ENCODE measurements around the gene FAM187B. TPM values are rescaled to one million over a fixed set of nuclear protein-coding genes. Genes with fewer than 3 reads are reported as not detected.

The FAM187B gene
- total and polyA plus RNA-seq, 2 donors (not counting 1 experiment from before 2014, with no cell fraction given) = 0.25 TPM; not detected in 1

GRCh38 chr19:35226748-35227147, 1.8 kb downstream of the FAM187B start:
- intact Hi-C loops (cut with micrococcal nuclease) = no loop called here
- Histone ChIP-seq H3K79me2 (ENCODE audit: control insufficient read depth, insufficient read depth, low read length) (no peaks in the 10 kb centered on the region), H3K4me1 (ENCODE audit: control insufficient read depth in 2 of 2, insufficient read depth in 2 of 2, low read length in 2 of 2) (peaks cover 16 to 20% of the 10 kb centered on the region in 2 donors), H3K27ac (ENCODE audit: low read length in 2 of 2) (no peak overlapping the region), H3K4me2 (replicated peaks; ENCODE audit: low read depth, low read length, poor library complexity, severe bottlenecking) (no peak overlapping the region), H3K4me3 (ENCODE audit: control extremely low read depth in 1 of 5, extremely low read depth in 1 of 5, insufficient read depth in 1 of 5, low read depth in 2 of 5, low read length in 4 of 5) (no peak overlapping the region), H4K20me1 (ENCODE audit: control insufficient read depth, insufficient read depth, low read length, poor library complexity, severe bottlenecking) (no peaks in the 10 kb centered on the region), H2AFZ (ENCODE audit: insufficient read depth, low read depth, low read length, poor library complexity, severe bottlenecking) (no peak overlapping the region), H3K36me3 (replicated peaks in 1 of 2; ENCODE audit: control extremely low read depth in 1 of 2, control insufficient read depth in 1 of 2, extremely low read depth in 1 of 2, insufficient read depth in 2 of 2, low read length in 1 of 2) (no peaks in the 10 kb centered on the region), H3K27me3 (replicated peaks in 1 of 4; ENCODE audit: control extremely low read depth in 1 of 4, control insufficient read depth in 3 of 4, insufficient read depth in 4 of 4, low read length in 3 of 4) (no peaks in the 10 kb centered on the region), H3K9ac (ENCODE audit: low read length) (no peak overlapping the region), H3K9me3 (ENCODE audit: control extremely low read depth in 1 of 3, control insufficient read depth in 2 of 3, insufficient read depth in 1 of 3, low read length in 2 of 3) (peaks cover 0 to 14% (median 0%) of the 10 kb centered on the region in 3 donors)
- POLR2A ChIA-PET = interaction anchor here (0.7 to 1.2 kb wide), 2 partner anchors 22 to 127 kb away, joined by 3 to 6 read pairs; no protein-coding TSS in a partner anchor
- Mint-ChIP-seq H3K27me3 (peaks cover 3% of the 10 kb centered on the region), H3K4me3 (no peak overlapping the region), H3K9me3 (ENCODE audit: insufficient read depth) (no peaks in the 10 kb centered on the region), H3K27ac (no peak overlapping the region), H3K4me1 (peaks cover 17% of the 10 kb centered on the region)
- CTCF ChIA-PET = interaction anchor here (1.2 kb wide), 1 partner anchor 9 kb away, joined by 3 read pairs; no protein-coding TSS in a partner anchor
- 100% methylated on average over 4 of the region's 5 CpGs for WGBS (ENCODE audit: insufficient coverage)
- ATAC-seq (ENCODE audit: low read depth) = no peak
- DNase-seq = no peak
- TF ChIP-seq EZH2 (IDR thresholded peaks at IDR 0.05; ENCODE audit: borderline replicate concordance, insufficient read depth, low read depth, low read length, poor library complexity, severe bottlenecking) (no peak), CTCF (IDR thresholded peaks at IDR 0.05) (no peak)

- Histone ChIP-seq H3K36me3 (replicated peaks in 1 of 2; ENCODE audit: control extremely low read depth in 1 of 2, control insufficient read depth in 1 of 2, extremely low read depth in 1 of 2, insufficient read depth in 2 of 2, low read length in 1 of 2) (no peaks in the 10 kb centered on the region), H4K20me1 (ENCODE audit: control insufficient read depth, insufficient read depth, low read length, poor library complexity, severe bottlenecking) (no peaks in the 10 kb centered on the region), H3K79me2 (ENCODE audit: control insufficient read depth, insufficient read depth, low read length) (no peaks in the 10 kb centered on the region), H3K27ac (ENCODE audit: low read length in 2 of 2) (no peak overlapping the region), H3K9me3 (ENCODE audit: control extremely low read depth in 1 of 3, control insufficient read depth in 2 of 3, insufficient read depth in 1 of 3, low read length in 2 of 3) (peaks cover 0 to 14% (median 0%) of the 10 kb centered on the region in 3 donors), H3K4me3 (ENCODE audit: control extremely low read depth in 1 of 5, extremely low read depth in 1 of 5, insufficient read depth in 1 of 5, low read depth in 2 of 5, low read length in 4 of 5) (no peak overlapping the region), H2AFZ (ENCODE audit: insufficient read depth, low read depth, low read length, poor library complexity, severe bottlenecking) (no peak overlapping the region), H3K4me1 (ENCODE audit: control insufficient read depth in 2 of 2, insufficient read depth in 2 of 2, low read length in 2 of 2) (peaks cover 16 to 20% of the 10 kb centered on the region in 2 donors), H3K4me2 (replicated peaks; ENCODE audit: low read depth, low read length, poor library complexity, severe bottlenecking) (peak overlapping the region; percentile 61), H3K27me3 (replicated peaks in 1 of 4; ENCODE audit: control extremely low read depth in 1 of 4, control insufficient read depth in 3 of 4, insufficient read depth in 4 of 4, low read length in 3 of 4) (no peaks in the 10 kb centered on the region), H3K9ac (ENCODE audit: low read length) (no peak overlapping the region)
- TF ChIP-seq CTCF (IDR thresholded peaks at IDR 0.05) (no peak), EZH2 (IDR thresholded peaks at IDR 0.05; ENCODE audit: borderline replicate concordance, insufficient read depth, low read depth, low read length, poor library complexity, severe bottlenecking) (no peak)
- H3K9me3 Mint-ChIP-seq (ENCODE audit: insufficient read depth) = no peaks in the 10 kb centered on the region
- WGBS (ENCODE audit: insufficient coverage) = 98% methylated on average over 4 of the region's 6 CpGs
- peak overlapping the region; percentile 16 for H3K4me3 Mint-ChIP-seq
- H3K27ac Mint-ChIP-seq = peak overlapping the region; percentile 32
- intact Hi-C loops (cut with micrococcal nuclease) = no loop called here
- ChIA-PET CTCF (interaction anchor here (1.1 to 1.9 kb wide), 4 partner anchors 9 to 159 kb away, joined by 3 to 8 read pairs (median 5); no protein-coding TSS in a partner anchor), POLR2A (interaction anchor here (1.2 kb wide), 1 partner anchor 21 kb away, joined by 6 read pairs; no protein-coding TSS in a partner anchor)
- no peak for DNase-seq
- peaks cover 17% of the 10 kb centered on the region for H3K4me1 Mint-ChIP-seq
- H3K27me3 Mint-ChIP-seq = peaks cover 3% of the 10 kb centered on the region
- ATAC-seq (ENCODE audit: low read depth) = no peak
Observed at GRCh38 chr19:35225951-35226350, 2.6 kb downstream of the FAM187B start.

Measured in B cell (primary cell).